Measurements from ENCODE around the gene SMAD3.

SMAD3 gene

DNA sequence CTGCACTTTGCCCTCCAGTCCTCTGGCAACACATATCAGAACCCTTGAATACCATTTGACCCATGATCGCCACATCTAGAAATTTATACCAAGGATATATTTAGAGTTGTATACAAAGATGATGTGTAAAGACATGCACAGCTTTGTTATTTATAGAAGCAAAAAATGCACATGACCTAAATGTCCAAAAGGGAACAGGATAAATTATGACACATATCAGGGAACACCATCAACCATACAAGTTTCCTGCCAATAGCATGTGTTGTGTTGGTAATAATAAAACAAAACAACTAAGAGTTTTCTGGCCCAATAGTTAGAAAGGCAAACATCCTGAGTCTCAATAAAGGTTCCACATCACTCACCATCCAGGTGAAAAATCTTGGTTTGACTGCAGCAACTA is 137.6 kb downstream of the SMAD3 start:
- DNase-seq, result no peak

DNA sequence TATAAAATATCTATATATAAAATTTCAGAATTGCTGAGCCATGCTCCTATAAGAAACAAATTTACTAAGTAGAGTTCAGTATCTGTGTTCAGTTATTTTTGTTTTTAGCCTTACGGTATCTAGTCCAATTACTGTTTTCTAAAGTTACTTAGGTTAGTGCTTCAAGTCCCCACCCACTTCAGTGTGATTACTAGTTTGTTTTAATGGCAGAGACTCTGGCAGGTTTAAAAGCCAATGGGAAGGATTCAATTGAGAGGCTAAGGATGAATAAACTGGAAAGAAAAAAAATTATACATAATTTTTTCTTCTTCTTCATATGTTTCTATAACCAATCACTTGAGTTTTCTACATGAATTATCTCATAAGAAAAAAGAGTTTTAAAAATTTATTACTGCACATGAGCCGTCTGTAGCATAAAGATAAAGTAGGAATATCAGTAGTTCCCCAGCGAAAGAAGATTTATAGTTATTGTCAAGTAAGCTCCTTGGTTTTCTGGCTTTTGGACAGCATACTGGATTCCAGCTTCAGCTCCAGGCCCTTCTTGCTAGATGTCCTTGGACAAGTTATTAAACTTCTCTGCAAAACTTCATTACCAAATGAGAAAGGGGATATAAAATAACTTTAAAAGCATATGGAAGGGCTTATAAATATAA is 142.3 kb downstream of the SMAD3 start:
- DNase-seq, result no peak

DNA sequence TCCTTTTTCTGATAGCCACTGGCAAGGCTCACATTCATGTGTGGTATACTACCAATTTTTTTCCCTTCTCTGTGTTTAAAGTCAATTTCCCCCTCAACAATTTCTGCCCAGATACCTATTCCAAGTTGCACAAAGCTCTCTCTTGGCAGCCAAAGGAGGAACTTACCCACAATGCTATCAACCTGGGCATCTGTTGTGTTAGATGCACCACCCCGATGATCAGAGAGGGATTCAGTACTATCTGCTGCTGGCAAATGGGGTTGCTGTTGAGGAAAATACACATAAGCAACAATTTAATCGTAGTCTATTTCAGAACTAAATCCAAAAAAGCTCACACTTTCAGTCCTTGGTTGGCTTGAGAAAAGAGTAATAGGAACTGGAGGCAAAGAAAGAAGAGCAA is 143.0 kb downstream of the SMAD3 start:
- no peak for DNase-seq

DNA sequence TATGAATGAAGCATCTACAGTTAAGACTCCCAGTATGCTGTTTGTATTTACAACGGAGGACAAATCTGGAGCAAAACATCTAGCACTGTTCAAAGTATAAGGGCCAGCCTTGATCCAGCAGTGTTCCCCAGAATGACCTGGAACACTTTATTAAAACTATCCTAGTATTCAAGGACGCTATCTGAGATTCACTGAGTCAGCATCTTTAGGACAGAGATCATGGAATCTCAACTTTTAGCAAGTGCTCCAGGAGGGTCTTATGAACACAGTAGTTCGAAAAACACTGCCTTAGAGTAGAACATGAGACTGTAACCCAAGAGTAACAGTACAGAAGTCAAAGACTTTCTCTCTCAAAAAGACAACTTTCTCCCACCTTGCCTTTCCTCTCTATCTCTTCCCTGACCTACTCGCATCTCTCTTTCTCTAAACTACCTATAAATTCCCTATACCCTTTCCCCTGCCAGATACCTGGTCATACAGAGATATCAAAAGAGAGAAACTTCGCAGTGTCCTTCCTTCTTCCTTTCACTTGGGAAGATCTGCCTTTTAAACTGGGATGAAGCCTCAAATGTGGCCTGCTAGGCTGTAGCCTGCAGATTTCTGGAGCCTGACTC is 145.3 kb downstream of the SMAD3 start:
- DNase-seq, result no peak

DNA sequence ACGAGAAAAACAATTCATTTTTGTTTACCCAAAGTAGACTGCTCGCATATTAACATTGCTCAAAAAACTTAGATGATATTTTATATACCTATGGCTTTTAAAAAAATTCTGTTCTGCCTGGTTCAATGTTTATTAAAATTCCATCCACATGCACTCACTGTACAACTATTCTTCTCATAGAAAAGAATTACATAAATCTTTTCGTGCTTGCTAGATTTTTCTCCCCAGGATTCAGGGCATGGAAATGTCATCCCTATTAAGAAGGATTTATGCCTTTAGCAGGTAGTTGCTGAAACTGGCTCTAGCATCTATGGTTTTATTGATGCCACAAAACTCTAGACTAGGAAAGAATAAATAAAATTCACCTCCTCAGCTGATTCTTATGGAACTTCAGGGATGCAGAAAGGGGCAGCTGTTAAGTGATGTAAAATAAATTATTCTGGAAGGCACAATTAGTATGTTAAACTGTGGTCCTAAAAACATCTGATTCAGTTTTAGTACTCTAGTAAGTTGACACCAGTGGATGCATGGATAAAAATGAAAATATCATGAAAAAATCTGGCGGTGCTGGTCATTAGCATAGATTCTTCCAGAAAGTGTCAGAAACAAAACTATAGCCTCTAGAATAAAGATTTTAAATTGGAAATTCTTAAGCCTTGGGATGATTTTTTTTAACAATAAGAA is 147.4 kb downstream of the SMAD3 start:
- DNase-seq, result no peak

DNA sequence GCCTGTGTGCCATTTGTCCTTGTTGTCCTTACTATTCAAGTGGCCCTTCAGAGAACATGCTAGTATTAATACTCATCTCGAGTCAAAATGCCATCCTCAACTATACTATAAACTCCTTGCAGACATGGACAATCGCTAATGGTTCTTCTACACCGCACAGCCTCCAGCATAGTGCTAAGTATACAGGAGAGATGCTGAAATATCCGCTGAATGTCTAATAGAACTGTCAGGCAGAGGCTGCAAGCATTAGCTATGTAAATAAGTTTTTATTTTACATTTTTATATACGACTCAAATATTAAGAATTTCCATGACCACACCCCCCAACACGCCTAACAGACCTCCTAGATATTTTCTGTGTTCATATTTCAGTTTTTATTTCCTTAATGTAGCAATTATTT is 149.7 kb downstream of the SMAD3 start:
- no peak for DNase-seq

DNA sequence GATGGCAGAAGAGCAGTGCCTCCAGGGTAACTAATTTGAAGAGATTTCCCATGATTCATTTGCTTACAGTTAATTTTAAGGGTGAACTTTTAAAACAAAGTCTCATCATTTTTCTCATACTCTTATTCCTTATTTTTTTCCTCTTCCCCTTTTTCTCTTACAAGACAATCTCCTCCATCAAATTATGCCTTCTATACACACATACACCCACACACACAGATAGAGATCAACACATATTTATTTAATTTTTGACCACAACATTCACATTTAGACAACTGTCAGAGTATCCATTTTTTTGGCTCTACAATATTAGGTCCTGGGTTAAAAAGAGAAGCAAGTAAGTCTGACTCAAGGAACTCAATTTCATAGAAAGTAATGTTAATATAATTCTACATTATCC is 151.5 kb downstream of the SMAD3 start:
- DNase-seq, result no peak

DNA sequence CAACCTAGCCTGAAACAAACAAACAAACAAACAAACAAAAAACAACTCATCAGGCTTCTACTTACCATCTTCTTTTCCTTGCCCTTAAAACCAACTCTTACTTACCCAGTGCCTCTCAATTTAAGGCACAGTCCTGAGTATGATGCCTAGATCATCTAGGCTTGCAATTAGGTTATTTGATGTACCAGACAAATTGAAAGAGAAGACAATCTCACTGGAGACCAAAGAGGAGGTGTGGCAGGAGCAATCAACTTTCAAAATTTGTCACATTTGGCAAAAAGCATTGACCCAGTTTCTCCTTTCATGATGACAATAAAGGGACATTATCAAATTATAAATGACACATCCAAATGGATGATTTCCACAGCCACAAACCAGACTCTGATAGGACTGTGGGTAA is 153.0 kb downstream of the SMAD3 start:
- DNase-seq, result no peak

DNA sequence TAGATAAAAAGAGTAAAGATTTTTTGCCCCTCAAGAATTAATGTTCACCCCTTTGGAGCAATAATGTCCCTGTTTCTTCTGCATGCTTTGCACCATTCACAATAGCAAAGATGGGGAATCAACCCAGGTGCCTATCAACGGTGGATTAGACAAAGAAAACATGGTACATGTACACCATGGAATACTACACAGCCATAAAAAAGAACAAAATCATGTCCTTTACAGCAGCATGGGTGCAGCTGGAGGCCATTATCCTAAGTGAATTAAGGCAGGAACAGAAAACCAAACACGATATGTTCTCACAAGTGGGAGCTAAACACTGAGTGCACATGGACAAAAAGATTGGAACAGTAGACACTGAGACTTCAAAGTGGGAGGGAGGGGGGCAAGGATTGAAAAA is 153.9 kb downstream of the SMAD3 start:
- DNase-seq, result no peak

DNA sequence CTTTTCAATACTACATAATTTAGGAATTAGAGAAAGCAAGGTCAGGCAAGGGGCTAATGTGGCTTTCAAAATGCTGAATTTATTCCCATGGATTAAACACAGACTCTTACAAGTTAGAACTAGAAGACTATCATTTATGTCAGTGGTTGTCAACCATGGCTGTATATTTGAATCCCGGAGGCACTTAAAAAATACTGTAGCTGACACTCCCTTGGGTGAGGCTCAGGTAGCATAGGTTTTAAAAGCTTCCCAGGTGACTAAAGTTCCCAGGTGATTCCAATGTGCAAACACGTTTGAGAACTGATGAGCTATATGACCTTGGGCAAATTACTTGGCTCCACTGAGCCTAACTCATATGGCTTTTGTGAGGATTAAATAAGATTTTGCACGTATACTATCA is 159.5 kb downstream of the SMAD3 start:
- no peak for DNase-seq

DNA sequence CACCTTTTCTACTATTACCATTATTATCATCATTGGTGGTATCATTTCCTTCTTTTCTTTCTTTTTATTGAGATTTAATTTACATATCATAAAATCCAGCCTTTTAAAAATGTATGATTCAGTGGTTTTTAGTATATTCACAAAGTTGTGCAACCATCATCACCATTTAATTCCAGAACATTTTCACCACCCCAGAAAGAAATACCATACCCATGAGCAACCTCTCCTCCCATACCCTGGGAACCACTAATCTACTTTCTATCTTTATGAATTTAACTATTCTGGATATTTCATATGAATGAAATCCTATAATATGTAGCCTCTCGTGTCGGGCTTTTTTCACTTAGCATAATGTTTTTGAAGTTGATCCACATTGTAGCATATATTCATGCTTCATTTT is 159.9 kb downstream of the SMAD3 start:
- DNase-seq, result no peak

DNA sequence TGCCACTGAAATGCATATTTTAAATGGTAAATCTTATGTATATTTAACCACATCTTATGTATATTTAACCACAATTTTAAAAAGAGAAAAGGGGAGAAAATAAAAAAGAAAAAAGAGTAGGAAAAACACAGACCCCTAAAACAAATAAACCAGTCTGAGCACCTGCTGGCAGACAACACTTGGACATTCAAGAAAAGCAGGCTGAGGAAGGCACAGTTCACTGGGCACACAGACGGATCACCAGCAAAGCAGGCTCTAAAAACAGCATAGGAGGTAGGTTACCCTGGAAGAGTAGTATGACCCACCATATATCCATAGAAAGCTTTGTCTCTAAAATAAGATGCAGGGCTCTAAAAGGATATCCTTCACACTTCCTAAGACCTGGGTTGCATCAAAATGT is 162.0 kb downstream of the SMAD3 start:
- no peak for DNase-seq

DNA sequence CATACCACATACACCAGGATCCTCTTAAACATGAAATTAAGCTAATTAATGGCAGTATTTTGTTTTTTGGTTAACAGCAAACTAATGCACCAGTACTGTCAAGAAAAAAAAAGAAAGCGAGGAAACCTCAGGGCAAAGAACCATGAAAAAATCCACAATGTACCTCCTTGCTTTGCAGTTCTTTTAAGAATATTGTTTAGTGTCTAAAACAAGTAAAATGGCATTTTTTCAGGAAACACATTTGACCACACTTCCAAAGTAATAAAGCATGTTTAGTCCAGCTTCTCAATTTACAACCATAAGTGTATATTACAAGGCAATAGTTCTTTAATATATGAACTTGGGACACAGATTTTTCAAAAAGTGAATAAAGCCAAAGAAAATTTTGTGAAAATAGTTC is 162.4 kb downstream of the SMAD3 start:
- no peak for DNase-seq

DNA sequence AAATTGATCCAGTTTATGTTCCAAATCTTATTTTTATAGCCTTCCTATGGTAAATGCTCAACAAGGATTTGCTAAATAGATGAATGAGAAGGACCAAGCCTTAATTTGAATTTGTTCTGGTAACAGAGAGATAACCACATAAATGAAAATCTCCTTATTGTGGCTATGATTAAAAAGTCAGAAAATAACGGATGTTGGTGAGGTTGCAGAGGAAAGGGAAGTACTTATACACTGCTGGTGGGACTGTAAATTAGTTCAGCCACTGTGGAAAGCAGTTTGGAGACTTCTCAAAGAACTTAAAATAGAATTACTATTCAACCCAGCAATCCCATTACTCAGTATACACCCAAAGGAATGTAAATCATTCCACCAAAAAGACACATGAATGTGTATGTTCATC is 162.9 kb downstream of the SMAD3 start:
- no peak for DNase-seq

DNA sequence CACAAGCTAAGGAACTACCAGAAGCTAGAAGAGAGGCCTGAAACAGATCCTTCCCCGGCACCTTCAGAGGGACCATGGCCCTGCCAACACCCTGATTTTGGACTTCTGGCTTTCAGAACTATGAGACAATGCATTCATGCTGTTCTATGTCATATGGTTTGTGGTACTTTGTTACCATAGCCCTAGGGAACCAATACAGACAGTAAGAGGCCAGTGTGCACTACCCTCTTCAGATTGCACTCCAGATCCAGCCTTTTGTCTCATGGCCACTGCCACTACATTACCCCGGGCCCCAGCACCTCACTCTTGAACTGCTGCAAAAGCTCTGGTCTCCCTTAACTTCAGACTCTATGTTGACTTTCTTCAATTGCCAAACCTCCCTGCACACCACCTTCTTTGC is 165.1 kb downstream of the SMAD3 start:
- no peak for DNase-seq

DNA sequence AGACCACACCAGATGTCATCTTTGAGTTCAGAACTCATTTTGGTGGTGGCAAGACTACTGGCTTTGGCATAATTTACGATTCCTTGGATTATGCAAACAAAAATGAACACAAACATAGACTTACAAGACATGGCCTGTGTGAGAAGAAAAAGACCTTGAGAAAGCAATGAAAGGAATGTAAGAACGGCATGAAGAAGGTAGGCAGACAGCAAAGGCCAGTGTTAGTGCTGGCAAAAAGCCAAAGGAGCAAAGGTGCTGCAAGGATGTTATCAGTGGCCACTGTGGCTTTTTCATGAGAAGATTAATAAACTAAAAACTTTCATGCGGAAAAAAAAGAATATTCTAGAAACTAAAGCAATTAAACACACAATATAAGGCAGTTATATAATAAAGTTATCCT is 167.2 kb downstream of the SMAD3 start:
- DNase-seq, result no peak

DNA sequence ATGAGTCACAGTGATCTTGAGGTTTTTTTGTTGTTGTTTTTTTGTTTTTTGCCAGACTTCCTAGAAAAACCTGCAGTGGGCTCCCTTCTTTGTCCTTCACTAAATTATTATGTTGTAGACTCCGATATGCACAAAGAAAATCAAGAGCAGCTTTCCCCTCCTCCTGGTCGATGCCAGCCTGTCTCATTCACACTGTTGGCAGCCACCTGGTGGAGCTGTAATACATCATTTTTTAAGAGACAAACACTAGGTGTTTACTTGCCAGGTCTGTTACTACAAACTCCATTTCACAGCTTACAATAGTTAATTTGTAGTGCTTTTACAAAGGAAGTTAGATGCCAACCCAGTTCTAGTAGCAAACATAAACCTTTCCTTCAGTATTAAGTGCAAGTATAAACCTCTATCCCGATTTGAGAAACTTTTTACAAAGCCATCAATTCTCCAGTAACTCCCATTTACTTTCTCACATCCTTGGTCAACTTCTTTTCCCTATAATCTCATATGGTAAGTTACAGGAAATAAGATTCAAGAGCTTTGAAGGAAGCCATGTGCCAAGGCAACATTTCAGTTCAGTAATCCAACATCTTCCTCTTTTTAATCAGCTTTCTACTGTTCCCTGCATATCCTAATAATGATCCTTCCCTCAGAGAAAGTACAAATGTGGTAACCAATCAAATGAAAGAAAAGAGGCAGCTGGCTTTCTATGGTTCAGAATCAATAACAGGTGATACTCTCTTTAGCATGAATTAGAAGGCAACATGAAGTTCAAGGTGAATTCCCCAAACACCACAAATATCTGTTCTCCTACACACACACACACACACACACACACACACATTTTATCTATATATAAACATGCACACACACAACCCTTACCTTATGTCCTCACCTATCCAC is 175.1 kb downstream of the SMAD3 start:
- DNase-seq, result no peak

DNA sequence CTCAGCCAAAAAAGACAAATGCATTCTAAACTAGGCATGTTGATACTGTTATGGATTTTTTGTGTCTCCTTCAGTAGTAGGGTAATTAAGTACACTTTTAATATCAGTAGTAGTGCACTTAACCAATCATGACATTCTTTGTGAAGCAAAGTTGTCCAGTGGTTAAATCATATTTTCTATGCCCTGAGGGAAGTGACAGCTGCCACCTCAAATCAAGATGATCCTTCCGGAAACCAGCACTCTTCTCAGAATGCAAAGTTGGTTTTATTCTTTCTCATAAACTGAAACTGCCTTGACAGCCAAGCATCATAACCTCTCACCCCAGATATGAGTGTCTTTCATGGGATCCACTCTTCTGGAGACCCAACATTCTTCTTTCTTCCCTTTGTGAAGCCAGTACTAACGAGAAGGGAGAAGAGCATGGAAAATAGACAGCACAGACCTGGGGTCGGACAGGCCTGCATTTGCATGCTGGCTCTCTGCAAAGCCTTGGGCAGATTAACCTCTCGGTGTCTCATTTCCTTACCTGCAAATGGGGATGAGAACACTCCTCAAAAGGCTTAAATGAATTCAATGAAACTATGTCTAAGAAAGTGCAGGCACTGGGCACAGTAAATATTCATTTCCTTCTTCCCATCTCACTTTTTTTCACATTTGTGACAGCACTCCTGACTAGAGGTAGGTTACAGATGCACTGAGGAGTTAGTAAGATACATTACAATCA is 175.9 kb downstream of the SMAD3 start:
- DNase-seq, result no peak

DNA sequence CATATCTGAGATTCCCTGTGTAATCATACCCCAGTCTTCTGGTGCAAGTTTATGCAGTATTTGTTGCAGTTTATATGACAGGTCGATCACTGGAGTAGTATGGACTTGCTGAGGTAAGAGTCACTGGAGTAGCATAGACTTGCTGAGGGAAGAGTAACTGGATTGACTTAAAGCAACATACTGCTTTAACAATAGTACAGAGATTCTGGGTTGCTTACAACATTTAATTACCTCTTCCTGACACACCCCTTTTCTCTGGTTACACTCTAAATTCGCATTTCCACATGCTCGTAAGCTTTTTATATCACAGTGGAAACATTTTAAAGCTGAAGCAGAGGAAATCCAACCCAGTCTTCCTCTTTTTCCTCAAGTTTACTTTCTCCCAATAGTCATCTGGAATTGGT is 177.3 kb downstream of the SMAD3 start:
- no peak for DNase-seq
